Measurements from ENCODE around the gene LRP1B. TPM values are rescaled to one million over a fixed set of nuclear protein-coding genes. Genes with fewer than 3 reads are reported as not detected.

The LRP1B gene
- total and polyA plus RNA-seq, 8 donors: 0.03 to 1.6 (median 0.84) TPM

DNA sequence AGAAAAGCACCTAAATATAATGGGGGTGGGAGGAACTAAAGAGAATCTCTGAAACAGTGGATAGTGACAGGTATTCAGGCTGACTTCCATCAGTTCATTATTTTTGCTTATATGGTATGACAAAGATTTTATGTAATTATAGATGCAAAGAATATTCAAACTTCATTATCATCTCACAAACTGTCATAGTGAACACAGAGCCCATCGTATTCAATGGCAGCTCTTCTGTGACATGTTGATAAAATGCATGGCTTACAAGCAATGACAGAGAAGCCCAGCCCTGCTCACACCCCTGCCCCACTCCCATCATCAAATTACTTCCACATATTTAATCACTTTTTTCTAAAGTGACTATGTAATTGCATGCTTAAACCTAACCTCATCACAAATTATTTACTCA, 904.3 kb downstream of the LRP1B start:
- intact Hi-C loops (cut with DNase I): no loop called here
- Histone ChIP-seq H3K27me3 (no peaks in the 10 kb centered on the region), H3K36me3 (no peaks in the 10 kb centered on the region), H3K4me1 (no peaks in the 10 kb centered on the region), H3K4me3 (no peak overlapping the region), H3K9me3 (peaks cover 0 to 18% of the 10 kb centered on the region in 2 donors), H3K27ac (no peak overlapping the region)
- DNase-seq (no peak), ATAC-seq (no peak)
- TF ChIP-seq, protein P1, sequence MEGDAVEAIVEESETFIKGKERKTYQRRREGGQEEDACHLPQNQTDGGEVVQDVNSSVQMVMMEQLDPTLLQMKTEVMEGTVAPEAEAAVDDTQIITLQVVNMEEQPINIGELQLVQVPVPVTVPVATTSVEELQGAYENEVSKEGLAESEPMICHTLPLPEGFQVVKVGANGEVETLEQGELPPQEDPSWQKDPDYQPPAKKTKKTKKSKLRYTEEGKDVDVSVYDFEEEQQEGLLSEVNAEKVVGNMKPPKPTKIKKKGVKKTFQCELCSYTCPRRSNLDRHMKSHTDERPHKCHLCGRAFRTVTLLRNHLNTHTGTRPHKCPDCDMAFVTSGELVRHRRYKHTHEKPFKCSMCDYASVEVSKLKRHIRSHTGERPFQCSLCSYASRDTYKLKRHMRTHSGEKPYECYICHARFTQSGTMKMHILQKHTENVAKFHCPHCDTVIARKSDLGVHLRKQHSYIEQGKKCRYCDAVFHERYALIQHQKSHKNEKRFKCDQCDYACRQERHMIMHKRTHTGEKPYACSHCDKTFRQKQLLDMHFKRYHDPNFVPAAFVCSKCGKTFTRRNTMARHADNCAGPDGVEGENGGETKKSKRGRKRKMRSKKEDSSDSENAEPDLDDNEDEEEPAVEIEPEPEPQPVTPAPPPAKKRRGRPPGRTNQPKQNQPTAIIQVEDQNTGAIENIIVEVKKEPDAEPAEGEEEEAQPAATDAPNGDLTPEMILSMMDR (IDR thresholded peaks at IDR 0.05): no peak

DNA sequence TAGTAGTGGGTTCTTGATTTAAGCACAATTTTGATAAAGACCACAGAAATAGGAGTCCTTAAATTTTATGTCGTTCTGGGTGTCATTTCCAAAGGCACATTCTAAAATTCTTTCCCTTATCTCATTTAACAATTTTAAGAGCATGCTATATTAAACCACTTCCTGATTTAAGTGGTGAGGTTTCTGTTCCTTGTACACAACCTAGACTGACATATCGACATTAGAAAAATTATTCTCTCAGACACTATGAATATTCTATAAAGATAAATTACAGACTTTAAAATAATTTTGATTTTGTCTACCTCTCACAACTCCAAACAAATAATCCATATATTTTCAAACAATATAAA, 923.8 kb downstream of the LRP1B start:
- H3K4me3 ChIP-seq: no peak overlapping the region
- H3K4me1 ChIP-seq: no peaks in the 10 kb centered on the region
- no peak for DNase-seq
- no peaks in the 10 kb centered on the region for H3K36me3 ChIP-seq
- intact Hi-C loops (cut with DNase I): no loop called here
- no peaks in the 10 kb centered on the region for H3K9me3 ChIP-seq
- H3K27me3 ChIP-seq: no peaks in the 10 kb centered on the region
- H3K27ac ChIP-seq: no peak overlapping the region
- TF ChIP-seq, protein P1 (IDR thresholded peaks at IDR 0.05): no peak
- ATAC-seq: no peak

DNA sequence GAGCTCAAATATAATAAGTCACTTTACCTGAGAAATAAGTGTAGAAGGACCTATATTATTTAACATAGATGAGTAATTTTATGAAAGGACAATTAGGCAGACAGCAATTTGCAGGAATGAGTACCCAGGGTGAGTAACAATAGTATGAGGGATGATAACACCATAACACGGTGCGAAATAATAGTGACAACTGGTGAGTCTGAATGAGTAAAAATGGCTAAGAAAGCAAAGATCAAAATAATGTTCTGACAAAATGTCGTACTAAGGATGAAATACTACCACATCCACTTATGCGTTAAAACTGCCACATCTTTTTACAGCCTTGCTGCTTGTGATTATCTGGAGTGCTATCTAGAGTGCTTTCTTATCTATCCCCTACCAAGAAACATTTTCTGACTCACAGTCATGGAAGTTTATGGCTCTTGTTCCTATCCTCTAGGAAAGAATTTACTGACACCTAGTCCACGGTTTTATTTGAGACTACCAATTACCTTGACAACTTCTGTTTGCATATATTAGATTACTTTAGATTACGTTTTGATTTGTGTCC, 929.7 kb downstream of the LRP1B start:
- Histone ChIP-seq H3K4me1 (no peaks in the 10 kb centered on the region), H3K27ac (no peak overlapping the region), H3K36me3 (no peaks in the 10 kb centered on the region), H3K9me3 (no peaks in the 10 kb centered on the region), H3K27me3 (no peaks in the 10 kb centered on the region), H3K4me3 (no peak overlapping the region)
- no peak for DNase-seq
- TF ChIP-seq, protein P1 (IDR thresholded peaks at IDR 0.05): no peak
- intact Hi-C loops (cut with DNase I): no loop called here
- ATAC-seq: no peak

DNA sequence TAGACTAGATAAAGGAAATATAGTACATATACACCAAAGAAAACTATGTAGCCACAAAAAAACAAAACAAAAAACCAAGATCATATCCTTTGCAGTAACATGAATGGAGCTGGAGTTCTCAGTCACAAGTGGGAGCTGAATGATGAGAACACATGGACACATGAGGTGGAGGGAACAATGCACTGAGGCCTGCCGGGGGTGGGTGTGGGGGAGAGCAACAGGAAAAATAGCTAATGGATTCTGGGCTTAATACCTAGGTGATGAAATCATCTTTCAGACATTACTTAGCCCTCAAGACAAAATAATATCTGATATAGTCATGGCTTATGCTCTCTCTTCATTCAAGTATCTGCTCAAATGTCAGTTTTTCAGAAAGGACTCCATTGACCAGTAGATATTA, 930.6 kb downstream of the LRP1B start:
- Histone ChIP-seq H3K36me3 (no peaks in the 10 kb centered on the region), H3K27me3 (no peaks in the 10 kb centered on the region), H3K27ac (no peak overlapping the region), H3K4me3 (no peak overlapping the region), H3K4me1 (no peaks in the 10 kb centered on the region), H3K9me3 (no peaks in the 10 kb centered on the region)
- TF ChIP-seq, protein P1 (IDR thresholded peaks at IDR 0.05): no peak
- DNase-seq: no peak
- intact Hi-C loops (cut with DNase I): no loop called here
- ATAC-seq: no peak

DNA sequence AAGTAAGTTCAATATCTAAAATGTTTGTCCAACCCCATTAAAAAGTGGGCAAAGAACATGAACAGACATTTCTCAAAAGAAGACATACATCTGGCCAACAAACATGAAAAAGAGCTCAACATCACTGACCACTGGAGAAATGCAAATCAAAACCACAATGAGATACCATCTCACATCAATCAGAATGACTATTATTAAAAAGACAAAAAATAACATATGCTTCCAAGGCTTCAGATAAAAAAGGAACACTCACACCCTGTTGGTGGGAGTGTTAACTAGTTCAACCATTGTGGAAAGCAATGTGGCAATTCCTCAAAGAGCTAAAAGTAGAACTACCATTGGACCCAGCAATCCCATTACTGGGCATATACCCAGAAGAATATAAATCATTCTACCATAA, 931.1 kb downstream of the LRP1B start:
- no peaks in the 10 kb centered on the region for H3K9me3 ChIP-seq
- H3K4me3 ChIP-seq: no peak overlapping the region
- no peak overlapping the region for H3K27ac ChIP-seq
- no peaks in the 10 kb centered on the region for H3K27me3 ChIP-seq
- ATAC-seq (no peak), DNase-seq (no peak)
- H3K4me1 ChIP-seq: no peaks in the 10 kb centered on the region
- H3K36me3 ChIP-seq: no peaks in the 10 kb centered on the region
- TF ChIP-seq, protein P1 (IDR thresholded peaks at IDR 0.05): no peak
- intact Hi-C loops (cut with DNase I): no loop called here

Data from left lung (tissue), 10 donors.